HCT116 (cell line): ENCODE results near the gene C5orf46. TPM values are rescaled to one million over a fixed set of nuclear protein-coding genes. Genes with fewer than 3 reads are reported as not detected.
"Not testable (repeated sequence)": the region's sequence is repeated elsewhere in the genome, so short reads cannot be mapped to it uniquely, and the experiment has no call there.

Experiments
- ATAC-seq: fragments of 200-7000 bp; cut with Tn5 transposase; 2 replicates; pipeline ENCODE4 v1.9.1; 2020; ENCODE audit warnings: mild to moderate bottlenecking, moderate library complexity
- BruUV-seq: library from RNA; stranded (reverse); fragments of 400-500 nt; replicated peaks from 2 replicates; lab custom pipeline; 2021; lab: Mats Ljungman, UMichigan
- CTCF ChIA-PET: fragments of 300-600 bp; sonication (Branson Sonifier 250); formaldehyde crosslinking; loops from one replicate; lab custom pipeline; 2021; ENCODE audit warnings: antibody characterized with exemption; lab: Charles Lee
- POLR2A ChIA-PET: fragments of 300-600, 350-600 bp; sonication (Branson Sonifier 250); formaldehyde crosslinking; loops from one replicate; lab custom pipeline; 2021; ENCODE audit warnings: antibody characterized with exemption; lab: Charles Lee
- RAD21 ChIA-PET, 2 experiments: fragments of 300-600 bp; sonication (Branson Sonifier 250); formaldehyde crosslinking; loops; one replicate each; lab custom pipeline; 2023; ENCODE audit warnings: low total read pairs in 2 of 2; ENCODE audit not compliant: uncharacterized antibody in 2 of 2, unreplicated experiment in 2 of 2, low non-redundant PET in 1 of 2; lab: Charles Lee
- DNase-seq: peaks from one replicate; pipeline ENCODE4 v3.0.0-alpha.2; 2010; ENCODE audit warnings: low read depth, low spot score
- H2AFZ ChIP-seq: fragments of 200-600 bp; shearing (Covaris generic), sonication (generic); 2 replicates; pipeline ENCODE4 v1.6.1; 2017; ENCODE audit warnings: low read depth, mixed run types, mixed read lengths, antibody characterized with exemption, low read length; ENCODE audit not compliant: poor library complexity, severe bottlenecking
- H3K27ac ChIP-seq: 2 replicates; pipeline ENCODE4 v1.5.1; 2012; ENCODE audit warnings: low read depth, low read length
- H3K27me3 ChIP-seq: fragments of 200-600 bp; sonication (generic); 2 replicates; pipeline ENCODE4 v1.6.1; 2016; ENCODE audit warnings: mixed run types, low read length, mixed read lengths; ENCODE audit not compliant: insufficient read depth
- H3K36me3 ChIP-seq, 2 experiments: fragments of 200-500 bp in 1 of 2; fragments of 200-600 bp in 1 of 2; sonication (Bioruptor generic) in 1 of 2; sonication (generic) in 1 of 2; 2 replicates each; pipeline versions ENCODE4 v1.5.1 to v1.6.1; 2014 to 2016; ENCODE audit warnings: low read length in 2 of 2, inconsistent platforms in 1 of 2, mixed read lengths in 1 of 2, mixed run types in 1 of 2; ENCODE audit not compliant: insufficient read depth in 2 of 2, control insufficient read depth in 1 of 2
- H3K4me1 ChIP-seq, 2 experiments: fragments of 200-600 bp in 1 of 2; sonication (generic) in 1 of 2; 2 replicates each; pipeline versions ENCODE4 v1.5.1 to v1.6.1; 2012 to 2017; ENCODE audit warnings: low read length in 2 of 2, inconsistent platforms in 1 of 2, mild to moderate bottlenecking in 1 of 2, mixed read lengths in 1 of 2, mixed run types in 1 of 2, moderate library complexity in 1 of 2; ENCODE audit not compliant: insufficient read depth in 2 of 2, control insufficient read depth in 1 of 2
- H3K4me2 ChIP-seq: fragments of 200-600 bp; sonication (generic); 2 replicates; pipeline ENCODE4 v1.6.1; 2017; ENCODE audit warnings: mixed run types, low read length, mixed read lengths
- H3K4me3 ChIP-seq, 2 experiments: fragments of 200-600 bp in 1 of 2; sonication (generic) in 1 of 2; replicated peaks in 1 of 2; 2 replicates each; pipeline ENCODE4 v1.5.1; 2011 to 2016; ENCODE audit warnings: low read length in 2 of 2, control low read depth in 1 of 2, low read depth in 1 of 2, mild to moderate bottlenecking in 1 of 2, mixed read lengths in 1 of 2, mixed run types in 1 of 2
- H3K79me2 ChIP-seq: fragments of 200-600 bp; sonication (generic); 2 replicates; pipeline ENCODE4 v1.6.1; 2017; ENCODE audit warnings: mild to moderate bottlenecking, mixed run types, low read length, moderate library complexity, mixed read lengths; ENCODE audit not compliant: insufficient read depth
- H3K9ac ChIP-seq: fragments of 200-600 bp; sonication (generic); 2 replicates; pipeline ENCODE4 v1.6.1; 2016; ENCODE audit warnings: low read length, mixed read lengths
- H3K9me2 ChIP-seq: fragments of 200-600 bp; sonication (generic), shearing (Covaris generic); 2 replicates; pipeline ENCODE4 v1.6.1; 2017; ENCODE audit warnings: mixed run types, mild to moderate bottlenecking, moderate library complexity; ENCODE audit not compliant: insufficient read depth
- H3K9me3 ChIP-seq, 2 experiments: fragments of 200-500 bp in 1 of 2; fragments of 200-600 bp in 1 of 2; sonication (Bioruptor generic) in 1 of 2; sonication (generic) in 1 of 2; 2 replicates each; pipeline ENCODE4 v1.6.1; 2014 to 2017; ENCODE audit warnings: low read length in 2 of 2, mixed read lengths in 2 of 2, inconsistent platforms in 1 of 2, low read depth in 1 of 2, mild to moderate bottlenecking in 1 of 2, mixed run types in 1 of 2, moderate library complexity in 1 of 2; ENCODE audit not compliant: control insufficient read depth in 1 of 2, insufficient read depth in 1 of 2
- H4K20me1 ChIP-seq: fragments of 200-600 bp; sonication (generic), shearing (Covaris generic); 2 replicates; pipeline ENCODE4 v1.6.1; 2017; ENCODE audit warnings: mixed run types, mild to moderate bottlenecking, moderate library complexity; ENCODE audit not compliant: insufficient read depth
- CEBPB ChIP-seq: IDR thresholded peaks from 2 replicates; pipeline ENCODE4 v1.6.1; 2012; ENCODE audit warnings: low read depth
- EGR1 ChIP-seq: IDR thresholded peaks from 2 replicates; pipeline ENCODE4 v1.6.1; 2012; ENCODE audit warnings: low read depth
- EZH2 ChIP-seq: fragments of 200-600 bp; sonication (generic); IDR thresholded peaks from 2 replicates; pipeline ENCODE4 v1.6.1; 2017; ENCODE audit warnings: antibody characterized with exemption, mixed run types
- RAD21 ChIP-seq: IDR thresholded peaks from 2 replicates; pipeline ENCODE4 v1.6.1; 2012; ENCODE audit warnings: low read depth, mild to moderate bottlenecking
- TCF7L2 ChIP-seq: IDR thresholded peaks from 2 replicates; pipeline ENCODE4 v1.7.0; 2011; ENCODE audit warnings: borderline replicate concordance, inconsistent platforms; ENCODE audit not compliant: insufficient read depth, insufficient read length; ENCODE audit errors: extremely low read depth
- YY1 ChIP-seq: IDR thresholded peaks from 2 replicates; pipeline ENCODE4 v1.6.1; 2011; ENCODE audit warnings: low read length, low read depth, moderate library complexity, mild to moderate bottlenecking; ENCODE audit not compliant: insufficient replicate concordance; ENCODE audit errors: extremely low read depth
- ZNF274 ChIP-seq: fragments of 200-500 bp; sonication (Bioruptor generic); IDR thresholded peaks from 2 replicates; pipeline ENCODE4 v1.6.1; 2014; ENCODE audit warnings: mild to moderate bottlenecking, low read depth, low read length, inconsistent platforms
- intact Hi-C: fragments of 100-400 bp; cut with micrococcal nuclease; formaldehyde crosslinking; loops from 2 replicates; pipeline ENCODE4 v1.10.0; 2022
- total RNA-seq: library from RNA; stranded (reverse); gene quantifications from one replicate; pipeline ENCODE4 v1.2.1, GENCODE V29; 2021; ENCODE audit not compliant: unreplicated experiment
- TF ChIP-seq, protein P1 (sequence below): IDR thresholded peaks from 2 replicates; pipeline ENCODE4 v1.6.1; 2012; ENCODE audit warnings: low read depth
- TF ChIP-seq, protein P2 (sequence below): IDR thresholded peaks from 2 replicates; pipeline ENCODE4 v1.6.1; 2011; ENCODE audit warnings: mild to moderate bottlenecking, low read length, moderate library complexity; ENCODE audit not compliant: insufficient replicate concordance; ENCODE audit errors: extremely low read depth

Gene C5orf46
- total RNA-seq, 1 experiment from 2014 or later = not detected

DNA sequence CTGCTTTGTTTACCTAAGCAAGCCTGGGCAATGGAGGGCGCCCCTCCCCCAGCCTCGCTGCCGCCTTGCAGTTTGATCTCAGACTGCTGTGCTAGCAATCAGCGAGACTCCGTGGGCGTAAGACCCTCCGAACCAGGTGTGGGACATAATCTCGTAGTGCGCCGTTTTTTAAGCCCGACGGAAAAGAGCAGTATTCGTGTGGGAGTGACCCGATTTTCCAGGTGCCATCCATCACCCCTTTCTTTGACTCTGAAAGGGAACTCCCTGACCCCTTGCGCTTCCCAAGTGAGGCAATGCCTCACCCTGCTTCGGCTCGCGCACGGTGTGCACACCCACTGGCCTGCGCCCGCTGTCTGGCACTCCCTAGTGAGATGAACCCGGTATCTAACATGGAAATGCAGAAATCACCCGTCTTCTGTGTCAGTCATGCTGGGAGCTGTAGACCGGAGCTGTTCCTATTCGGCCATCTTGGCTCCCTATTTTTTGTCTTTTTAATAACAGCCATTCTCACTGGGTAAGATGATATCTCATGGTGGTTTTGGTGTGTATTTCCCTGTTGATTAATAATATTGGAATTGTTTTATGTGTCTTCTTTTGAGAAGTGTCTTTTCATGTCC is 40.4 kb upstream of the C5orf46 start:
- H3K36me3 ChIP-seq, H3K9ac ChIP-seq, H3K9me2 ChIP-seq, H2AFZ ChIP-seq, RAD21 ChIA-PET, H3K79me2 ChIP-seq, H3K4me3 ChIP-seq, BruUV-seq, H3K4me1 ChIP-seq, ATAC-seq, intact Hi-C loops, DNase-seq, H3K27me3 ChIP-seq, H3K9me3 ChIP-seq, H3K4me2 ChIP-seq, H4K20me1 ChIP-seq, POLR2A ChIA-PET, H3K27ac ChIP-seq, CTCF ChIA-PET: not testable (repeated sequence)

DNA sequence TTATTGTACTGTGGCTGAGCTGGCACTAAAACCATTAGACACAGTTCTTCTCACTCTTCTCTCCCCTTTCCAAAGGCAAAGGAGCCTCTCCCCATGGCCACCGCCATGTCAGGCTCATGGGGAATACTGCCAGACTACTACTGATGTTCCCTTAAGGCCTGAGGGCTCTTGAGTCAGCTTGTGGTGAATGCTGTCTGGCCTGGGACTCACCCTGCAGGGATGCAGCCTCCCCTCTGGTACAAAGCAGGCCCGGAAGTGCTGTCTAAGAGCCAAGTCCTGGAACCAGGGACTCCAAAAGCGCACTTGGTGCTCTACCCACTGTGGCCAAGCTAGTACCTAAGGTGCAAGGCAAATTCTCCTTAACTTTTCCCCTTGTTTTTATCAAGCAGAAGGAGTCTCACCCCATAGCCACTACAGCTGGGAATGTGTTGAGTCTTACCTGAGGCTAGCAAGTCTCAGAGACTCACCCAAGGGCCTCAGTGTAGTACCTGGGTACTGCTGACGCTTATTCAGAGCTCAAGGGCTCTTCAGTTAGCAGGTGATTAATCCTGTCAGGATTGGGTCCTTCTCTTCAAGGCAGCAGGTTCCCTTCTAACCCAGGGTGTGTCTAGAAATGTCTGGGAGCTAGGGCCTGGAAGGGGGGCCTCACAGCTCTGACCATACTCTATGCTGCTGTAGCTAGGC is 33.2 kb upstream of the C5orf46 start:
- ATAC-seq (no peak), DNase-seq (no peak)
- H3K36me3 ChIP-seq = no peaks in the 10 kb centered on the region
- H3K4me3 ChIP-seq = no peak overlapping the region
- no peaks in the 10 kb centered on the region; the same call in 1 of the 2 replicates for H3K27me3 ChIP-seq
- H3K27ac ChIP-seq = no peak overlapping the region
- ChIA-PET RAD21 (no interaction called here), POLR2A (no interaction called here), CTCF (interaction anchor here (0.9 kb wide), 1 partner anchor 84 kb away, joined by 3 read pairs; no protein-coding TSS in a partner anchor)
- no peaks in the 10 kb centered on the region for H3K9me2 ChIP-seq
- H3K4me1 ChIP-seq = no peaks in the 10 kb centered on the region
- no peaks in the 10 kb centered on the region for H3K79me2 ChIP-seq
- no peak overlapping the region for H3K9ac ChIP-seq
- no peaks in the 10 kb centered on the region for H3K9me3 ChIP-seq
- no peak overlapping the region for H3K4me2 ChIP-seq
- H4K20me1 ChIP-seq = no peaks in the 10 kb centered on the region
- H2AFZ ChIP-seq = no peak overlapping the region
- BruUV-seq = no TSS peak
- intact Hi-C loops = no loop called here
- TF ChIP-seq ZNF274 (no peak), YY1 (no peak), EGR1 (no peak), RAD21 (no peak), CEBPB (no peak), EZH2 (no peak), TCF7L2 (no peak)
- TF ChIP-seq, protein P1, sequence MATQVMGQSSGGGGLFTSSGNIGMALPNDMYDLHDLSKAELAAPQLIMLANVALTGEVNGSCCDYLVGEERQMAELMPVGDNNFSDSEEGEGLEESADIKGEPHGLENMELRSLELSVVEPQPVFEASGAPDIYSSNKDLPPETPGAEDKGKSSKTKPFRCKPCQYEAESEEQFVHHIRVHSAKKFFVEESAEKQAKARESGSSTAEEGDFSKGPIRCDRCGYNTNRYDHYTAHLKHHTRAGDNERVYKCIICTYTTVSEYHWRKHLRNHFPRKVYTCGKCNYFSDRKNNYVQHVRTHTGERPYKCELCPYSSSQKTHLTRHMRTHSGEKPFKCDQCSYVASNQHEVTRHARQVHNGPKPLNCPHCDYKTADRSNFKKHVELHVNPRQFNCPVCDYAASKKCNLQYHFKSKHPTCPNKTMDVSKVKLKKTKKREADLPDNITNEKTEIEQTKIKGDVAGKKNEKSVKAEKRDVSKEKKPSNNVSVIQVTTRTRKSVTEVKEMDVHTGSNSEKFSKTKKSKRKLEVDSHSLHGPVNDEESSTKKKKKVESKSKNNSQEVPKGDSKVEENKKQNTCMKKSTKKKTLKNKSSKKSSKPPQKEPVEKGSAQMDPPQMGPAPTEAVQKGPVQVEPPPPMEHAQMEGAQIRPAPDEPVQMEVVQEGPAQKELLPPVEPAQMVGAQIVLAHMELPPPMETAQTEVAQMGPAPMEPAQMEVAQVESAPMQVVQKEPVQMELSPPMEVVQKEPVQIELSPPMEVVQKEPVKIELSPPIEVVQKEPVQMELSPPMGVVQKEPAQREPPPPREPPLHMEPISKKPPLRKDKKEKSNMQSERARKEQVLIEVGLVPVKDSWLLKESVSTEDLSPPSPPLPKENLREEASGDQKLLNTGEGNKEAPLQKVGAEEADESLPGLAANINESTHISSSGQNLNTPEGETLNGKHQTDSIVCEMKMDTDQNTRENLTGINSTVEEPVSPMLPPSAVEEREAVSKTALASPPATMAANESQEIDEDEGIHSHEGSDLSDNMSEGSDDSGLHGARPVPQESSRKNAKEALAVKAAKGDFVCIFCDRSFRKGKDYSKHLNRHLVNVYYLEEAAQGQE = no peak
- TF ChIP-seq, protein P2, sequence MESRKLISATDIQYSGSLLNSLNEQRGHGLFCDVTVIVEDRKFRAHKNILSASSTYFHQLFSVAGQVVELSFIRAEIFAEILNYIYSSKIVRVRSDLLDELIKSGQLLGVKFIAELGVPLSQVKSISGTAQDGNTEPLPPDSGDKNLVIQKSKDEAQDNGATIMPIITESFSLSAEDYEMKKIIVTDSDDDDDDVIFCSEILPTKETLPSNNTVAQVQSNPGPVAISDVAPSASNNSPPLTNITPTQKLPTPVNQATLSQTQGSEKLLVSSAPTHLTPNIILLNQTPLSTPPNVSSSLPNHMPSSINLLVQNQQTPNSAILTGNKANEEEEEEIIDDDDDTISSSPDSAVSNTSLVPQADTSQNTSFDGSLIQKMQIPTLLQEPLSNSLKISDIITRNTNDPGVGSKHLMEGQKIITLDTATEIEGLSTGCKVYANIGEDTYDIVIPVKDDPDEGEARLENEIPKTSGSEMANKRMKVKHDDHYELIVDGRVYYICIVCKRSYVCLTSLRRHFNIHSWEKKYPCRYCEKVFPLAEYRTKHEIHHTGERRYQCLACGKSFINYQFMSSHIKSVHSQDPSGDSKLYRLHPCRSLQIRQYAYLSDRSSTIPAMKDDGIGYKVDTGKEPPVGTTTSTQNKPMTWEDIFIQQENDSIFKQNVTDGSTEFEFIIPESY = no peak
